Osteoblast (primary cell): ENCODE measurements around the gene ADGRG2. TPM values are rescaled to one million over a fixed set of nuclear protein-coding genes. Genes with fewer than 3 reads are reported as not detected.

Experiments
- DNase-seq: peaks from one replicate; pipeline ENCODE4 v3.0.0; 2011; ENCODE audit warnings: low spot score, mixed read lengths; ENCODE audit not compliant: insufficient read length; ENCODE audit errors: missing footprints
- H2AFZ ChIP-seq: 2 replicates; pipeline ENCODE4 v1.6.0; 2011; ENCODE audit warnings: mild to moderate bottlenecking, low read length
- H3K27ac ChIP-seq: 2 replicates; pipeline ENCODE4 v1.5.1; 2011; ENCODE audit warnings: mild to moderate bottlenecking, low read depth, low read length, moderate library complexity
- H3K27me3 ChIP-seq: 2 replicates; pipeline ENCODE4 v1.6.0; 2012; ENCODE audit warnings: mild to moderate bottlenecking, control low read depth, inconsistent platforms, low read length, moderate library complexity; ENCODE audit not compliant: insufficient read depth
- H3K36me3 ChIP-seq: 2 replicates; pipeline ENCODE4 v1.5.1; 2011; ENCODE audit warnings: mild to moderate bottlenecking, low read length, control low read depth, moderate library complexity; ENCODE audit not compliant: insufficient read depth
- H3K4me1 ChIP-seq: 2 replicates; pipeline ENCODE4 v1.5.1; 2011; ENCODE audit warnings: mild to moderate bottlenecking, low read length, control low read depth, moderate library complexity; ENCODE audit not compliant: insufficient read depth
- H3K4me2 ChIP-seq: 2 replicates; pipeline ENCODE4 v1.6.0; 2011; ENCODE audit warnings: mild to moderate bottlenecking, low read length; ENCODE audit not compliant: insufficient read depth
- H3K4me3 ChIP-seq: fragments of 200-600 bp; sonication (generic); 3 replicates; pipeline ENCODE4 v1.5.1; 2012; ENCODE audit warnings: mild to moderate bottlenecking, low read length, inconsistent platforms; ENCODE audit not compliant: insufficient read depth
- H3K79me2 ChIP-seq: 2 replicates; pipeline ENCODE4 v1.6.0; 2012; ENCODE audit warnings: mild to moderate bottlenecking, low read length, control low read depth, inconsistent platforms; ENCODE audit not compliant: insufficient read depth
- H3K9me3 ChIP-seq: 2 replicates; pipeline ENCODE4 v1.5.1; 2011; ENCODE audit warnings: low read depth, low read length, control low read depth
- H4K20me1 ChIP-seq: 2 replicates; pipeline ENCODE4 v1.6.0; 2012; ENCODE audit warnings: mild to moderate bottlenecking, low read length, control low read depth; ENCODE audit not compliant: insufficient read depth
- CTCF ChIP-seq: IDR thresholded peaks from 2 replicates; pipeline ENCODE4 v1.5.1; 2011; ENCODE audit warnings: mild to moderate bottlenecking, low read depth, low read length, moderate library complexity; ENCODE audit errors: extremely low read depth
- total RNA-seq: library from RNA; depleted of rRNA; stranded (reverse); fragments of >200 nt; gene quantifications from 2 replicates; pipeline ENCODE4 v1.2.3, GENCODE V29; 2012

The ADGRG2 gene
- total RNA-seq, 1 donor: under 0.01 TPM

- Histone ChIP-seq H3K9me3 (no peaks in the 10 kb centered on the region), H3K4me1 (no peaks in the 10 kb centered on the region), H3K79me2 (no peaks in the 10 kb centered on the region), H3K27ac (no peak overlapping the region), H3K27me3 (no peaks in the 10 kb centered on the region), H3K36me3 (peaks cover 4% of the 10 kb centered on the region), H4K20me1 (no peaks in the 10 kb centered on the region), H3K4me3 (no peak overlapping the region), H2AFZ (no peak overlapping the region), H3K4me2 (no peak overlapping the region)
- no peak for DNase-seq
- TF ChIP-seq CTCF: no peak
Observed at GRCh38 chrX:18941896-18942295, 180.4 kb downstream of the ADGRG2 start.

Other genes with a start within 250 kb of the ADGRG2 start
- 10.9 and 13.8 TPM in 2 replicates for gene PHKA2, start 138.4 kb downstream of the ADGRG2 start, total RNA-seq
- gene PDHA1, start 221.5 kb upstream of the ADGRG2 start, total RNA-seq: 26.4 and 35.7 TPM in 2 replicates